NCI-H526 (cell line): ENCODE data around the gene DYNLT2.

Source experiments
- DNase-seq, 2 experiments: peaks; one replicate each; lab custom pipeline; 2025; lab: John Stamatoyannopoulos, UW

DYNLT2 gene, protein sequence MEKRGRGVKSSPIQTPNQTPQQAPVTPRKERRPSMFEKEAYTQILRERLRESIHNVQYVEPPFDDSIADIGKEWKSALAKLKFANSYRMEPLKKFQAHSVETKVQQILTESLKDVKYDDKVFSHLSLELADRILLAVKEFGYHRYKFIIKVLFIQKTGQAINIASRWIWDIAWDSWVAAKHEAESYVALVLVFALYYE

DNA sequence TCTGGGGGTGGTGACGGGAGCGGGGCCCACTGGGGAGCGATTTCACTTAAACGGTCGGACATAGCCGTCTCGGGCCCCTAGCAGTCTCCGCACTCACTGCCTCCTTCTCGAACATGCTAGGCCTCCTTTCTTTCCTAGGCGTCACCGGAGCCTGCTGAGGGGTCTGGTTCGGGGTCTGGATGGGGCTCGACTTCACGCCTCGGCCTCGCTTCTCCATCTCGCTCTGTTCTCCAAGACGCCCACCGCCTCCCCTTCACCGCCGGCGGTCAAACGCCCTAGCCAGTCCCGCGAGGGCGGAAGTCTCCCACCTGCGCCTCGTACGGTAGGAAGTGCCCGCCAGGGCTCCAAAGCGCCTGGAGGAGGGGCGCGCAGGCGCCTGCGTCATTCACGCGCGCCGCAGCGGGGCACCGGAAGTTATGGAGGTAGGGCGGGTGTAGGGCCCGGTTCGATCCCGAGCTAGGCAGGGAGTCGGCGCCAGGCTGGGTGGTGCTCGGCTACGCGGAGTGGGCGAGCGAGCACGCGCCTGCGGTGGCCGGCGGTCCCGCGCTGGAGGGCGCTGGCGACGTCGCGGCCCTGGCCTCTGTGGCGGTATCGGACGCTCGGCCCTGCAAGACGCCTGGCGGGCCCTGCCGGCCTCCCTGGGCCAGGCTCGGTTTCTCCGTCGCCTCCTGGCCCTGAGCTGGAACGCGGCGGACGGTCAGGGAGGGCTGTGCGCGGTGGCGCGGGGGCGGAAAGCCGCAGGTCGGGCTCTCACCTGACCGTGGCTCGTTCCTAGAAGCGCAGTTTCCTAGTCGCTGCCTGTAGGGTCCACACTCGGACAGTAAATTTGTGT is at the start of gene DYNLT2, which contains the start of gene ERMARD:
DYNLT2 (minus strand) TSS at position 331 of the 832 bp plus-strand sequence; CDS start at position 217, 114 bp downstream.
ERMARD (plus strand) TSS at position 381 of the 832 bp plus-strand sequence; CDS start at position 417, 36 bp downstream.
- DNase-seq, result peak; percentile 83 to 96

DNA sequence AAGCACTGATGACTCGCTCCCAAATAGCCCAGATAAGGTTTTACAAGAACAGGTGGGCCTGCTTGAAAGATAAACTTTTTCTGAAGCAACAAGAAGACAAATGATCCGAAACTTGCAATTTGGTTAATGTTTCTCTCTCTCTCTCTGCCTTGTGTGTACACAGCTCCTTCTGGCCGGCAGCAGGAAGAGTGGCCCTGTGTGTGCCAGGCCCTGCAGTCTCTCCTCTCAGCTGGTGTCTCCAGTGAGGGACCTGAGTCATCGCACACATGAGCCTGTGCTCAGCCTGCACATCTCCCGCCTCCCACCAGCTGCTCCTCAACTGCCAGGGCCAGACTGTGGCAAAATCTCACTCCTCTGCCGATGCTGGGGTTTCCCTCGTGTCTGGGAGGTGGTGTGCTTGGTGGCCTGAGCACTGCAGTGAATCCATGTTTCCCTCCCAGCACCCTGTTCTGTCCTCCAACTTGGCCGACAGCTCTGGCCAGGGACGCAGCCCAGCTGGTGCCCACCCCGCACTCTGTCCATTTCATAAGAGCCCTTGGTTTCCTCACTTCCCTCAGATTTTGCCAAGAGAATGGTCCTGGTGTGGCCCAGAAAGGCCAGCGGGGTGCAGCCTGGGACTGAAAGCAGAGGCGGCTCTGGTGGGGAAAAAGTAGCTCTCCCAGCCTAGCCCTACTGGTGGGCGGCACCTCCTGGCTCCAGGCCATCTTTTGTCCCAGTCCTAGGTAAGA is 49.5 kb upstream of the DYNLT2 start:
- DNase-seq, result no peak

DNA sequence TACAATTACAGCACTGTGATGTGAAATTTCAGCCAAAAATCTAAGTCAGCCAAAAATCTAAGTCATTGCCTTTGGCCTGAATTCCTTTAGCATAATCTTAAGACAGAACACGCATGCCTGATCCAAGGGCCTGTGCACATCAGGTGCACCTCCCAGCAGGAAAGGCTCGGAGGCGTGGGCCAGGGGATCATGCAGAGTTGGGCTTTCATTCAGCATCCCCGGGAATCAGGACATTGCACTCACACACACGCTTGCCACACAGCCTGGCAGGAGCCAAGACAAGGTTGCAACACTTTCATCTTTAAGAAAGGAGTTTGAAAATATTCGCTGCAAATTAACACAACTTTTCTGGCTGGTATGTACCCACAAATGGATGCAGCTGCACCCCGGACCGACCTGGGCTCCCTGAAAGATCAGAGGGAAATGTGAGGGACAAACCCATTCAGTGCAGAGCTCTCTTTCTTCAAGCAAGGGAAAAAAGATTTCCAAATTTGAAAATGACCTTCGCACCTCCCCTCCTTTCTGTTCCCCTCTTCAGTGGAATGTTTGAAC is 48.8 kb upstream of the DYNLT2 start:
- no peak for DNase-seq

DNA sequence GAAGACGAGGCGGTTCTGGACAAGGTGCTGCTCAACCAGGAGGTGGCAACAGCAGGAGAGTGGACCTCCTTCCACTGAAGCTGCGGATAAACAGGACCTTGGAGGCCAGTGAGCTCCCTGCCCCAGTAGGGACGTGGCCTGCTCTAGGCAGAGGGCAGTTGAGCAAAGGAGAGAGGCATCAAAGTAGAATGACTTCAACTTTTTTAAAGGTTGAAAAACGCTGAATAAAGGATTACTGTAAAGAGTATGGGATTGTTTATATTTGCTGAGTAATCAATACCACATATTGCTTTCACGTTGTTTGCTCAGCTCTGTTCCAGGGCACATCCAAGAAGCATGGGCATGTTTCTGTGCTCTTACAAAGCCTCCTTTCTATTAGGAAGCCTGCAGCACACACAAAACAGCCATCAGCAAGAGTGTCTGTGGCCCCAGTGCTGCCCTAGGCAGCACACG is 48.1 kb upstream of the DYNLT2 start:
- no peak for DNase-seq

DNA sequence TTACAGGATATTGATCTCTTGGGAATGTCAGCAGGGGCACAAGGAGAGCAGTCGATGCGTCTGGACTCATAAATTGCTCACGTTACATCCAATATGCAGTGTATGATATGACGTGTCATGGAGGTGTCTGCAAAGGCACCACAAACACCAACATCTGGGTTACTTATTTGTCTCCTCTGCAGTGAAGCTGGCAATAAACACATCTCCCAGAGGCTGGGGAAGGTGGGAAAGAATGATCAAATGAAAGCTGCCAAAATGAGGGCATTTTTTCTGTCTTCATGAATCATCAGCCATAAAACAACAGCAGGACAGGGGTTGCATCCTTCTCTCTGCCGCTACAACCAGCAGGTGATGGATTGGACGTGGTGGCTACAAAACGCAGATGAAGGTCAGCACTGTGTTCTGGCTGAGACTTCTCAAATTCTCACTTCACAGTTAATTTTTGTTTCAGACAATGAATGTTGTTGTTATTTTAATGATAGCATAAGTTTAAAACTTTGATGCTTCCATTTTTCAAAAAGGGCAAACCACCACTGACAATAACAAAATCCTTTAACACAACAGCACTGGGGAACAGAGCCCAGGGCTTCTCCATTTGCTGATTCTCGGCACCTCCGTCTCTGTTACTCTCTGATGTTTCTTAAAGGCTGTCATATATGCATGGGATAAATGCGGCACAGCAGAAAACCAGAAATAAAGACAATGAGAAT is 47.5 kb upstream of the DYNLT2 start:
- no peak for DNase-seq

DNA sequence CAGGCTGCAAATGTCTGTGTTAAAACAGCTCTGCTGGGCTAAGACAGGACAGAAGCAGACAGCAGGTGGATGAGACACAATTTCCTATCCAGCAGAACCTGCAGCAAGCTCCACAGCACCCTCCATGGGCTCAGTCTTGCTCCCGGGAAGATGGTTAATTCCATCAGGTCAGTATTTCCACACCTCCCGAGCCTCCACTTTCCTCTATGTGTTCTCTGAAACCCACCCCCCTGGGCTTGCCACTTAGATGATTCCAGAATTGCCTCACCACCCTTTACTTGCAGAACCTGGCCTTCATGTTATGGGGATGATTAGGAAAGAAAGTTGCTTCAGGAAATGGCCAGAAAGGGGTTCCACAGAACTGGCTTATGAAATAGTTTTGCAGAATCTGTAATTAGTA is 43.8 kb upstream of the DYNLT2 start:
- DNase-seq, result no peak

DNA sequence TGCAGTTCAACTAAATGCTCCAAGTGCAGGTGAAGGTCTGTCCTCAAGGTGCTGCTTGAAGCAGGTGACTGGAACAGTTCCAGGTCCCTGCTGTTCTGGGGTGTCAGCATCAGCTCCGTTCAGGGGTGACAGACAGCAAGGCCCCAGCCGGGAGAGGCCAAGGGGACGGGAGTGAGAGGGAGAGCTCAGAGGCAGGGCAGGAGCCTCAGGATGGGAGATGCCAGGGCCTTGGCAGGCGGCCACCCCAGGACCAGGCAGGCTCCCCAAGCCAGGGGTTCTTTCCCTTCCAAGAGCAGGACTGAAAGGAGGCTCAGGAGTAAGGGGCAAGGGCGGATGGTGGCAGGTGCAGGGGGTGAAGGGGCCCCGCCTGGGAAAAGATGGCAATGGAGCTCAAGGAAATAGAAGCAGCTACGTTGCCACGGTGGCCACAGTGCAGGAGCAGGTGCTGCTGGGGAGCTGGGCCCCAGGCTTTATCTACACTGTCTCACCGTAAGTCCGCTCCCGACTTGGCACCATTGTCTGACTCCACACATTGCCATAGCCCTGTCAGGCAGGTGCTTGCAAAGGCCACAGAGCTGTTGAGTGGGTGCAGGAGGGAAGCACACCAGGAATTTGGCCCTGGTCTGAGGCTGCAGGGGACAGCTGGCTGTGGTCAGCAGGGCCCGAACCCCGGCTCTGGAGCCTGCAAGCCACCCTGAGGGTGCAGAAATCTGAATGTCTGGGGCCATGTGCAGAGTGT is 43.1 kb upstream of the DYNLT2 start:
- no peak for DNase-seq

DNA sequence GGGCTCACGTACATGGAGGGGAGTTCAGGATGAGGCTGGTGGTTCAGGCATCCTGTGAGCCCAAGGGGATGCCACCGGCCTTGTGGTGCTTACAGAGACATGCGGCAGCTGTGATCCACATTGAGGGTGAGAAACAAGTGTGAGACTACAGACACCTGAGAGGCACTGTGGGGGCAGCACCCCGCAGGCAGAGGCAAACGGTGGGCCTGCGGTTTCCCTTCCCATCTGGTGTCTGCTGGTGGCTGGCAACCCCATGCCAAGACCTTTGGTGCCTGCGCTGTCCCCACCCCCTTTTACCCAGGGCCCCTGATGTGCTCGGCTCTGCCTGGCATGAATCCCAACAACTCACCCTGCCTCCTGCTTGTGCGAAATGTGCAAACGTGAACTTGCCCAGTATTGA is 42.0 kb upstream of the DYNLT2 start:
- DNase-seq, result no peak

DNA sequence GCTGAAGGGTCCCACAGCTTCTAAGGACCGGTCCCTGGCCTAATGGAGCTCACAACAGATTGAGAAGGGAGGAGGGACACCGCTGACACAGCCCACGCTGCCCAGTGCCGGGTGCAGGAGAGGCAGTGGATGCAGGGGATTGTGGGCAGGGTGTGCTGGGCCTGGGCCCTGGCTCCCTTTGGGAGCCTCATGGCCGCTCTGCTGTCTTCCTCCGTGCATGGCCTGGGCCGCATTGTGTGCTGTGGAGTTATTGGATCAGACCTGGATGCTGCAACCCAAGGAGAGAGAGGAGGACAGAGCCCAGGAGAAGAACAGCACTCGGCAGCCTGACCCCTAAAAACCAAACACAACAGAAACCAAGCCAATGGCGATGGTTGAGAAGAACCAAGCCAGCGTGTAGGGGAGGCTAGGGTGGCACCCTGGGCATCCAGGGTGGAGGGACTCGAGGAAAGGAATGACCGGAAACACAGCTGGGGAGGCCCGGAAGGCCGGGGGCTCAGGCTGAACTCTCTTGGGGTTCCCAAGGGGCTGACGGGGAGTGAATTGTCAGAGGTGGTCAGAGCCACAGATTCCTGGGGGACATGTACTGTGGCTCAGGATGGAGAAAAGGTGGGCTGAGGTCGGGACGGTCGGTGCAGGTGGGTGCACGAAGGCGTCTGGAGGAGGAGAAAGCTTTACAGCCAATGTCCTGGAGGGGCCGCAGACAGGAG is 41.1 kb upstream of the DYNLT2 start:
- no peak for DNase-seq

DNA sequence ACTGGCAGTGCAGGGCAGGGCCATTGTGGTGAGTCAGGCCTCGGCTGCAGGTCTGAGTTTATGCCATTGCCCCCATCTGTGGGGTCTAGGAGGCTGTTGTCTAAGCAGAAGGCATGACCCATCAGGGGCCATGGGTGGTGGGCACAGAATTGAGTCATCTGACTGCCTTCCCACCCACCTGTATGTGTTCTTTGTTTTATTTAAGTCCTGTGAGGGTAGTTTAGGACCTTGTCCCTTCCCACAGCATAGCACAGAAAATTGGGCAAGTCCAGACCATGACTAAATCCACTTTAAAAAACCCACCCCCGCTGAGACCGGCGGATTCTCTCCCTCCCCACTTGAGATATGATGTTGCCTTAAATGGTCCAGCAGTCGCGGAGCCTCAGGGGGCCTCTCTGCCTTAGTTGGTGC is 40.4 kb upstream of the DYNLT2 start:
- DNase-seq, result no peak

DNA sequence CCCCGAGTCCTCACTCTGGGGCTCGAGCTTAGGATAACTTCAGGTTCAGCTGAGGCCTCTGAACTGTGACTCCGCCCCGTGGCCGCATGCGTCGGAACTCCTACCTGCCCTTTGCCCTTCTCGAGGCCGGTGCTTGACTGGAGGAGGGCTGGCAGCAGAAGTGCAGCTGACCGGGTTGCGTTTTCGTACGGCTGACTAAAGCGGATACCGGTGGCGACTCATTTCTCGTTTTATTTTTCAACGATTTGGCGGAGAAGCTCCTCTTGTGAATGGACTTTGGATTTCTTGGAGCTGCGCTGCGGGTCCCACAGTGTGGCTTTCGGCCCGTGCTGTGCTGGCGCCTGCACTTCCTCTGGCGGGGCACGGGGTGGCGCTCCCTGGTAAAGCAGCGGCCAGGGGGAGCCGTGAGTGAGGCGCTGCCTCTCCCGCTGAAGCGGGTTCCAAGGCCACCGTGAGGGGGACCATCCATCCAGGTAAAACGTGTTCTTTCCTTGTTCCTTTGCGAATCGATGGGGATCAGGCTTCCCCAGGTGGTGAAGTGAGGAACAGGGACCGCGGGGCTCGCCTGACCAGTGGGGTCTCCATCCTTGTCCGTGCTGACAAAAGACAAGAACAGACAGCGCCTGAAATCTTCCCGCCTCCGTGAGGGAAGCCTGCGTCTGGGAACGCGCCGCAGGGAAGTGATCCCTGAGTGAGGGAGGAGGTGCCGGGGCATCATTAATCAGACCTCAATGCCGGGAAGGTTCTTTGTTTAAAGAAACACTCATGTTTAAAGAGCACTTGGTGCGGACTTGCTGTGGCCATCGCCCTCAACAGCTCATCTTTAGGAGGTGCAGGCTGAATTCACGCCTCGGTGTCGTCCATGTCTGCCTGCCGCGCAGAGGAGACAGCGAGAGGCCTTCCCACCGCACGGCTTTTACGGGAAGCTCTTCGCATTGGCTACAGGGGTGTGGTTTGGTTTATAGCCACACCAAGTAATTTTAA is 38.9 kb upstream of the DYNLT2 start:
- peak; percentile 83 to 93 for DNase-seq

DNA sequence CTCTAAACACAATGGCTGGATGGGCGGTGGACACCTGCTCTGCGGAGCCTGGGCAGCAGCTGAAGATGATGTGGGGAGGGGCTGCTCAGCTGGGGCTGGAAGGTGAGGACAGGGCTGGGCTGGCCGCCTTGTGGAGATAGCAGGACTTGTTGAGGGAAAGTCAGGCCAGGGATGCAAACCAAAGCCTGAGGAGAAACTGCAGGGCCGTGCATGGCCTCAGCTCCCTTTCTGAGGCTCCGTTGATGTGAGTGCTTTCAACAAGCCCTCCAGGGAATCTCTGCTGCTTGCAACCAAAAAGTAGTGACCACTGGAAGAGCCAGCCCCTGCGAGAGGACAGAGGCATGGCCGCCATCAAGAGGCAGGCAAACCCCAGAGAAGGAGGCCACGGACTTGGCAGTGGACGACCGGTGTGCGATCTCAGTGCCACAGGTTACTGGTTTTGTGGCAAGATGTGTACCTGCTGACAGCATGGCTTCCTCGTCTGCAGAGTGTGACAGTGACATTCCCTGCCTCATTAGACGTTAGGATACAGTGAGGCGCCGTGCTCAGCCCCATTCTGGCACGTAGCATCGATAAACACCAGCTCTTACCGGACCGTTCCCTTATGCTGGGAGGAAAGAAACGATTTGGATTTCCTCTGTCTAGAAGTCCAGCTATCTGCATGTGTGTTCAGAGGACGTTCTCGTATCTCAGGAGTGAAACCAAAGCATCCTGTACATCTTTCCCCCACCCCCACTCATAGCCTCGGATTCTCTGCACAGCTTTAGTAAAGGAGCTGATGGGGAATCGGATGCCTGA is 38.0 kb upstream of the DYNLT2 start:
- no peak for DNase-seq

DNA sequence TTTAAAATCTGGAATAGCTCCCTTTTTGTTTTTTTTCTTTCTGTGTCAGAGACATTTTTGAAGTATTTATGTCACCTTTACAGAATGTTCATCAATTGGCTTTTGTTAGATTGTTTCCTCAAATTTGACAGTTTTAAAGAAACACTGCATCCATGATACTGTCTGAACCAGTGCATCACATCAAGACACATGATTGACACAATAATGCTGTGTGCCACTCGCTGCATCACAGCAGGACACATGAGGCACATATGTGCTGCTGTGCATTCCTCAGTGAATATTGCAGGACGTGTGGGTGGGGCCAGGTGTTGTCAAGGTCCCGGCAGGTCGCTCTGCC is 37.4 kb upstream of the DYNLT2 start:
- no peak for DNase-seq

DNA sequence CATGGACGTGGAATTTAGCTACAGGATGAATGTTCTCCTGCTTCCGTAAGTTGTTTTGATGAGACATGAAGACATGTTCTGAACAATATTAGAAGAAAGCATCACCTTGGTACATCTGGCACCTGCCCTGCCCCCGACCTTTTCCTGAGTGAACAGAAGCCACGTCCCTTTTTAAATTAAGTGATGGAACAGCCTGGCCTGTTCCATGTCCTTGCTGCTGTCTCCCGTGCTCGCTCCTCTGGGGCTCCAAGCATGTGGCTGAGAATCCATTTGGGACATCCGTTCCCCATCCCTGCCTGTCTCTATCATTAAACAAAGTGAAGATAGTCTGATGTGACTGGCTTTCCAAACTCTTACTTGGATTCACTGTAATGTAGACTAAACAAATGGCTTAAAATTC is 36.4 kb upstream of the DYNLT2 start:
- no peak for DNase-seq

DNA sequence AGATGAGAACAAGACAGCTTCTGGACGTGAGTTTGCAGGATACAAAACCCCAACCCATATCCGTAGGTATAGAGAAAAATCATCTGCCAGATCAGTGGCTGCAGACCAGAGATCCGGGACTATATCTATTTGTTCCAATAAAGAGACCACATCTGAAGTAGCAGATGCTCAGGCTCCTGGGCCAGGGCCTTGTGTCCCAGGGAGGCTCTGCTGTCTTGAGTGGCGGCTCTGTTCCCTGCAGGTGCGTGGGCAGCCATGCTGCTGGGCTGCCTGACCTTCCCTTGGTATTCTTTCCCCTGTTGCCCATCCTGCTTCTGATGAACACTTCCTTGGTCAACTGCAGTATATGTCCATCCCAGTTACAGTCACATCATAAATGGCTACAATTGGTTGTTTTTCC is 35.0 kb upstream of the DYNLT2 start:
- no peak for DNase-seq

DNA sequence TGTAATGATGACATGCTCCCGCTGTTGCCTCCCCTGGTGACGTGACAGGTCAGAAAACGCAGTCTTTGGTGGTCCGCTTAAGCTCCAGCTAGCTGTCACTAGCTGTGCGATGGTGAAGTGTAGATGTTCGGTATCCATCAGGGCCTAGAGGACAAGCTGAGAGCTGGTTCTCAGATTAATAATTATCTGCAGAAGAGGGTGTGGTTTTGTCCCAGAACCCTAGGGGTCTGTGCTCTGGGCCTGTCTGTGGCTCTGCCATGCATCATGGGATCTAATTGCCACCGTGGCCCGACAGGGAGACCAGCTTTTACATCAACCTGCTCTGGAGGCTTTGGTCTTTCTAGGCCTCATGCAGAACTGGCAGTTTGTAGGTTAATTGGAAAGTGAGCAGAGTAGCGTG is 34.2 kb upstream of the DYNLT2 start:
- DNase-seq, result no peak

DNA sequence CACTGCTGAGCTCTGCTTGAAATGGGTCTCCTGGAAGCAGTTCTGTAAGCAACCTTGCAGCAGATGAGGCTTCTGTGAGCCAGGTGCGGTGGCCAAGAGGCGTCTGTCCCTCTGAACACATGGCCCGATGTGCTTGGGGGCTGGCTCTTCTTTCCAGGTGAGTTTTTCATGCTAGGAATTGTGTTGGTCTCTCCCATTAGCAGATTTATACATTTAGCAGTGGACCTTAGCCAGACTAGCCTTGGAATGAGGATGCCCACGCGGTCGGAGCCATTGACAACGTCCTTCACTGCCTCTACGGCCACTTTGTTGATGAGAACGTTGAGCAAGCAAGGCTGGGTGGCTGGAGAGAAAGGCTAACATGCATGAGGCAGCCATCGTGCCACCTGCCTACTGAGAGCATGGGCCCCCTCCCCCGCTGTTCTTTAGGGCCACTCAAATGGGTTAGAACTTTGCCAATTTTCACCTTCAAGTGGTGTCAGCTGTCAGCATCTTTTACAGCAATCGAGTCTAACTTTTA is 33.5 kb upstream of the DYNLT2 start:
- DNase-seq, result no peak
